ENCODE measurements around the gene CDK5R2. TPM values are rescaled to one million over a fixed set of nuclear protein-coding genes. Genes with fewer than 3 reads are reported as not detected.

CDK5R2 gene
- total RNA-seq, 1 donor from 2014 or later = not detected

DNA sequence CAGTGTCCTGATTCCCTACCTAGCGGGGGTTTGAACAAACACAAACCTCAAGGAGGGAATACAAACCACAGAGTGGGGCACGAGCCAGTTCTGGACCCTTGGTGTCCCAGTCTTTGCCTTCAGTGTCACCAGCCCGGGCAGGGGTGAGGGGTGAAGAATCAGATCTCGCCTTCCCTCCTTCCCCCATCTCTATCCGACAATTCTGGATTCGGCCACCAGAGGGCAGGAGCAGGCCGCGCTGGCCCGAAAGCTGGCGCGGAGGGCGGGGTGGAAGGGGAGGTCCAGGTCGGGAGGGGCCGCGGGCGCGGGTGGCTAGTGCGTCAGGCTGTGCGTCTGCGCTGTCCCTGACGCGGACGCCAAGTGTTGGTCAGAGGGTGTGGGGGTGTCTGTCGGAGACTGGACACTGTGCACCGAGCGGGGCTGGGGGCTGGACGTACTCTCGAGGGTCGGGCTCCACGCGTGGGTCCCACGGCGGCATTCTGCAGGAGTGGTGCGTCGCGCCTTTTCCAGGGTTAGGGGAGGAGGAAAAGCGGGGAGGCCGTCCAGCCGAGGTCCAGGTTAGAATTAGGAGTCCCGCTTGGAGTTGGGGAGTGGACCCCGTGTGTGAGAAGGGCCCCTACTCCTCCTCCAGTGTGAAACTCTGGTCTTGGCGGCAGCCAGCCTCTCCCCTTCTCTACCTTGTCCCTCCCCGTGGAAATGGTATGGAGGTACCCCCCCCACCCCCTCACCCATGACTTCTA, 36.7 kb downstream of the CDK5R2 start:
- DNase-seq (ENCODE audit: low spot score) = peak; percentile 63
- H3K9me3 Mint-ChIP-seq = no peaks in the 10 kb centered on the region
- intact Hi-C loops (cut with micrococcal nuclease) = loop anchor here (1.0 kb wide), 2 partner anchors 16 to 159 kb away; no protein-coding TSS in a partner anchor
- peak overlapping the region; percentile 2 for H3K4me3 Mint-ChIP-seq
- H3K4me1 Mint-ChIP-seq (ENCODE audit: low read depth) = no peaks in the 10 kb centered on the region
- peaks cover 71% of the 10 kb centered on the region for H3K27me3 Mint-ChIP-seq (ENCODE audit: insufficient read depth)
- H3K36me3 Mint-ChIP-seq (ENCODE audit: low read depth) = no peaks in the 10 kb centered on the region
- no peak overlapping the region for H3K27ac Mint-ChIP-seq

DNA sequence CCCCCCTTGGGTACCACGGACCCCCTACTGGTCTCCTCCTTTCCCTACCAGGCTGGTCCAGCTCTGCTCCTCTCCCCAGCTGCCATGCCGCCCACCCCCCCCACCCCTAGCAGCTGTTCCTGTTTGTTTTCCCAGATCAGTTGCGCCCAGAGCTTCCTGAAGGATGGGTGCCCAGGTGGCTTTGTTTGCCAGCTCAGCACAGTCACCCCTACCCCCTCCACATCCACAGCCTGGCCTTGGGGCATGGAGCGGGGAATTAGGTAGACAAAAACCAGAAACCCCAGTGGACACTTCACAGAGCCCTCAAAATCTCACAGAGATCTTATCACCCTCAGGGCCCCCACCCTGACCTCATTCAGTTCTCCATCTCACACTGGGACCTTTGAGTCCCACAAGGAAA, 37.5 kb downstream of the CDK5R2 start:
- no peak for DNase-seq (ENCODE audit: low spot score)
- intact Hi-C loops (cut with micrococcal nuclease) = loop anchor here (1.0 kb wide), 2 partner anchors 17 to 158 kb away; no protein-coding TSS in a partner anchor
- Mint-ChIP-seq H3K4me1 (ENCODE audit: low read depth) (no peaks in the 10 kb centered on the region), H3K9me3 (no peaks in the 10 kb centered on the region), H3K36me3 (ENCODE audit: low read depth) (no peaks in the 10 kb centered on the region), H3K4me3 (no peak overlapping the region), H3K27me3 (ENCODE audit: insufficient read depth) (peaks cover 67% of the 10 kb centered on the region), H3K27ac (no peak overlapping the region)

DNA sequence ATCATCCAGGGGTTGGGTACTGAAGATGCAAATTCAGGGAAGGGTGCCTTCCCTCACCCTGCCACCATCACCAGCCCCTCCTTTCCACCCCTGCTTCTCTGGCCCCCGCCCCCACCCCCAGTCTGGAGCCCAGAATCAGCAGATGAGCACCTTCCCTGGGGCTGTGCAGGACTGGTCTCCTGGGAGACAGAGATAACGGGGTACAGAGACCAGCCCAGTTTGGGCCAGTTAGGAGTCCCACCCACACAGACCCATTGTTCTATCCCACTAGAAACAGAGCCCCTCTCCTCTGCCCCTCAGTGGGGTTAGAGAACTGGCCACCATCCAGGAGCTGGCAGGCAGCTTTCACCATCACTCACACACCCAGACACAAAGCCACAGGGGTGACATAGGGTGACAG, 38.3 kb downstream of the CDK5R2 start:
- no peaks in the 10 kb centered on the region for H3K36me3 Mint-ChIP-seq (ENCODE audit: low read depth)
- no peaks in the 10 kb centered on the region for H3K4me1 Mint-ChIP-seq (ENCODE audit: low read depth)
- intact Hi-C loops (cut with micrococcal nuclease) = no loop called here
- no peak overlapping the region for H3K4me3 Mint-ChIP-seq
- no peak for DNase-seq (ENCODE audit: low spot score)
- no peak overlapping the region for H3K27ac Mint-ChIP-seq
- no peaks in the 10 kb centered on the region for H3K9me3 Mint-ChIP-seq
- peaks cover 66% of the 10 kb centered on the region for H3K27me3 Mint-ChIP-seq (ENCODE audit: insufficient read depth)

DNA sequence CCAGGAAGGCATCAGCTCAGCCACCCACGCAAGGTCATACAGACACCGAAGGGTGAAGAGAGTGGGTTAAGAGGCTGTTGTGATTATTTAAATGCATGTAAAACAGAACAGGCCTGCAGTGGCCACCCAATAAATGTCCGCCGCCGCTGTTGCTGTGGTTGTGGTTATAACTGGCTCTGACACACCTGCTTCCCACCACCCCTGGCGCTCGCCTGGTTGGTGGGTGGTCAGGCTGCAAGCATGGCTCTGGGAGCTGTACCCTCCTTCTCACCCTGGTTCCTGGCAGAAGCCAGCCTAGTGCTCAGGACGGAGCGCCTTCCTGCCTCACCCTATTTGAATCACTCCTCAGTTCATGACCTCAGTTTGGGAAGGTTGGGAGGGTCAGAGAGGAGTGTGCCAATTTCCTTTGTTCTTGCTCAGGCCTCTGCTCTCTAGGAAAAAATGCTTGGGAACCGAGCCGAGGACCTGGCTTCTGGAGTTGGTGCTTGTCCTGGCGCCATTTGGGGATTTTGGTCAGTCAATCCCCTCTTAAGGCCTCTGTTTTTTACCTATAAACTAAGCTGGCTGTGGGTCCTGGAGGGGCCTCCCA, 39.0 kb downstream of the CDK5R2 start:
- Mint-ChIP-seq H3K27ac (no peak overlapping the region), H3K9me3 (no peaks in the 10 kb centered on the region), H3K36me3 (ENCODE audit: low read depth) (no peaks in the 10 kb centered on the region), H3K27me3 (ENCODE audit: insufficient read depth) (peaks cover 68% of the 10 kb centered on the region), H3K4me1 (ENCODE audit: low read depth) (no peaks in the 10 kb centered on the region), H3K4me3 (no peak overlapping the region)
- DNase-seq (ENCODE audit: low spot score) = no peak
- intact Hi-C loops (cut with micrococcal nuclease) = no loop called here

DNA sequence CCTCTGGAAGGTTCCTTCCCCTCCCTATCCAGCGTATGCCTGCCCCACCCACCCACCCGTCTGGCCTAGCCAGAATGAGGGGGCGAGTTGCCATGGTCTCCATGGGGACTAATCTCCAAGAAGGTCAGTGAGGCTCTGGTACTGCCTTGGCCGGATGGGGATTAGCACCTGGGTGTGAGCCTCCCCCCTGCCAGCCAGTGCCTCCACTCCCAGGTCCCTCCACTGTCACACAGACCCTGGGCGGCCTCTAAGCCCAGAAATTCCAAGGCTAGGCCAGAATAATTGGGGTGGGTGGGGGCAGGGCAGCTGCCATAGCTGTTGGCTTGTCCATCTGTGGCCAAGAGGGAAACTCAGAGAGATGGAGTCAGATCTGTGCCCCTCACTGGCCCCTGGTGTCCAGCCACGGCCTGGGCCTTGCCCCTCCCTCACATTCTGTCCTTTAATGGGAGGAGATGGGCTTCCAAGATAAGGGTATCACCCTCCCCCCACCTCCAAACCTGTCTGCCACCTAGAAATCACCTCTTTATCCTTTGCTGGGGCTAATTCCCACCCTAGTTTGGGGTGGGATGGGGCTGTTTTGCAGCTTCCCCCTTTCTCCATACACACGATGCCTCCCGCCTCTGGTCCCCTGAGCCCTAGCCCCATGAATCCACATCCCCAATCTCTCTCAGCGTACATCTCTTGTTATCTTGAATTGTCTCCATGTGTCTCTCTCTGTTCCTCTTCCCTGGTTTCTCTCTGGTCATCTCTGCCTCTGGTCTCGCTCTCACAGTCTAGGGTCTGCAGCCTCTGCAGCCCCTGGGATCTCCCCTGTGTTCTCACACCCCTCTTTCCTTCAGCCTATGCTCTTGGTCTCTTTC, 39.8 kb downstream of the CDK5R2 start:
- peaks cover 68% of the 10 kb centered on the region for H3K27me3 Mint-ChIP-seq (ENCODE audit: insufficient read depth)
- no peak overlapping the region for H3K4me3 Mint-ChIP-seq
- H3K27ac Mint-ChIP-seq = no peak overlapping the region
- no peaks in the 10 kb centered on the region for H3K36me3 Mint-ChIP-seq (ENCODE audit: low read depth)
- DNase-seq (ENCODE audit: low spot score) = no peak
- intact Hi-C loops (cut with micrococcal nuclease) = no loop called here
- no peaks in the 10 kb centered on the region for H3K9me3 Mint-ChIP-seq
- no peaks in the 10 kb centered on the region for H3K4me1 Mint-ChIP-seq (ENCODE audit: low read depth)

DNA sequence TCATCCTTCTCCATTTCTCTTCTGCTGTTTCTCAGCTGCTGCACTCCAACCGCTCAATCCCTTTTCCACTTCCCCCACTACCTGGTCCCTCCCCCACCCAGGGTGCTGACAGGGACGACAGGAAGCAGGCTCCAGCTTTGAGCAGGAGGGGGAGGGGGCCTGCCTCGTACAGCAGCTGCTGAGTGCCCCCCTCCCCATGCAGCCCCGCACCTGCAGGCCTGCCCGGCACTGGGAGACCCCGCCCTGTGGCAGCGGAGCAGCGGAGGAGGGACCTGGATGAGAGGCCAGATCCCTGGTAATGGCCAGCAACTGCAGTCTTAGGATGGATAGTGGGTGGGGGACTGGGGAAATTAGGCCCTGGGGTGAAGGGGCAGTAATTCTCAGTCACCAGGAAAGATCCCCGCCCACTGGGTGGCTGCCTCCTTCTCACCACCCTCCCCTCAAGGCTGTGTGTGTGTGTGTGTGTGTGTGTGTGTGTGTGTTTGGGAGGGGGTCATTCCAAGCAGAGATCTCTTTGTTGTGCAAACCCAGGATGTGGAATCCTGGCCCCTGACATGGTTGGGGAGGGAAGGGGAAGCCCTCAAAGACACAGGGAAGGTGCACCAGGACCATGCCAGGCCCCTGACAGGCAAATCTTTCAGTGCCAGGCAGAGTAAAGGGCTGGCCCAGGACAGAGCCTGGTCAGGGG, 40.6 kb downstream of the CDK5R2 start:
- Mint-ChIP-seq H3K27me3 (ENCODE audit: insufficient read depth) (peaks cover 67% of the 10 kb centered on the region), H3K9me3 (no peaks in the 10 kb centered on the region), H3K36me3 (ENCODE audit: low read depth) (no peaks in the 10 kb centered on the region), H3K4me1 (ENCODE audit: low read depth) (no peaks in the 10 kb centered on the region), H3K27ac (no peak overlapping the region), H3K4me3 (no peak overlapping the region)
- no peak for DNase-seq (ENCODE audit: low spot score)
- intact Hi-C loops (cut with micrococcal nuclease) = loop anchor here (5.0 kb wide), 1 partner anchor 62 kb away; the partner anchor contains the start of gene IHH

DNA sequence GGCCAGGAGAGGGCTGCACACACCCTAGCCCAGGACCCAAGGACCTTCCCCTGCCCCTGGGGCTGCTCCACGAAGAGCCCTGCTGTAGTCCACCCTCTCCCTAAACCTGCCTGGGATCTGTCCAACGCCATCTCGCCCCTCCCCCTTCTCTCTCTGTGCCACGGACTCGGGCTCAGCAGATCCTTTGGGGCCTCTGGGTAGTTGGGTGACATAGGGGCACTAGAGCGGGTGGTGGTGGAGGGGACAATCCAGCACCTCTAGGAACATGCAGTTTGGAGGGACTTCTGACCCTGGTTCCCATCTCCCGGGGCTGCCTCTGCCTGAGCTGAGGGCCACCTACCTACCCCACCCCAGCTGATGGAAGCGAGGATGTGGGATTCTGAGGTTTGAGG, 41.1 kb downstream of the CDK5R2 start:
- no peak overlapping the region for H3K4me3 Mint-ChIP-seq
- peaks cover 67% of the 10 kb centered on the region for H3K27me3 Mint-ChIP-seq (ENCODE audit: insufficient read depth)
- H3K36me3 Mint-ChIP-seq (ENCODE audit: low read depth) = no peaks in the 10 kb centered on the region
- DNase-seq (ENCODE audit: low spot score) = no peak
- no peaks in the 10 kb centered on the region for H3K4me1 Mint-ChIP-seq (ENCODE audit: low read depth)
- H3K9me3 Mint-ChIP-seq = no peaks in the 10 kb centered on the region
- intact Hi-C loops (cut with micrococcal nuclease) = loop anchor here (5.0 kb wide), 1 partner anchor 62 kb away; the partner anchor contains the start of gene IHH
- H3K27ac Mint-ChIP-seq = no peak overlapping the region

DNA sequence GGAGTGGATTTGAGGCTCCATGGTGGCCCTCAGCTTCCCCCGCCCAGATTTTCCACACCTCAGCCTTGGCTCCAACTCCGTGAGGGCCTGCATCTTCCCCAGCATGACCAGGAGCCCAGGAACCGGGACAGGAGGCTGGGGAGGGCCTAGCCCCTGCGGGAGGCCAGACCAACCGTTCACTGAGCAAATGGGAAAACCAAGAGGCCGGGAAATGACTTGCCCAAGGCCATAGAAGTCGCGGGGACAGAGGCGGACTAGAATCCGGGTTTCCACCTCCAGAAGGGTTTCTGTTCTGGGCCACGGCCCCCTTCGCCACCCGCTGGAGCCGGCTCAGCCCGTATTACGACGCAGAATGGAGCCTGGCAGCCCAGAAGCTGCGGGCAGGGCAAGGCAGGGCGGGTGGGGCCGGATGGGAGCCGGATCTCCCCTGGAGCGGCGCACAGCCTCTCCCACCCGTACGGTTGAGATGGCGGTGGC, 41.7 kb downstream of the CDK5R2 start:
- no peak overlapping the region for H3K27ac Mint-ChIP-seq
- H3K9me3 Mint-ChIP-seq = no peaks in the 10 kb centered on the region
- intact Hi-C loops (cut with micrococcal nuclease) = loop anchor here (5.0 kb wide), 1 partner anchor 61 kb away; the partner anchor contains the start of gene IHH
- H3K4me3 Mint-ChIP-seq = no peak overlapping the region
- no peaks in the 10 kb centered on the region for H3K36me3 Mint-ChIP-seq (ENCODE audit: low read depth)
- H3K27me3 Mint-ChIP-seq (ENCODE audit: insufficient read depth) = peaks cover 62% of the 10 kb centered on the region
- no peak for DNase-seq (ENCODE audit: low spot score)
- no peaks in the 10 kb centered on the region for H3K4me1 Mint-ChIP-seq (ENCODE audit: low read depth)

DNA sequence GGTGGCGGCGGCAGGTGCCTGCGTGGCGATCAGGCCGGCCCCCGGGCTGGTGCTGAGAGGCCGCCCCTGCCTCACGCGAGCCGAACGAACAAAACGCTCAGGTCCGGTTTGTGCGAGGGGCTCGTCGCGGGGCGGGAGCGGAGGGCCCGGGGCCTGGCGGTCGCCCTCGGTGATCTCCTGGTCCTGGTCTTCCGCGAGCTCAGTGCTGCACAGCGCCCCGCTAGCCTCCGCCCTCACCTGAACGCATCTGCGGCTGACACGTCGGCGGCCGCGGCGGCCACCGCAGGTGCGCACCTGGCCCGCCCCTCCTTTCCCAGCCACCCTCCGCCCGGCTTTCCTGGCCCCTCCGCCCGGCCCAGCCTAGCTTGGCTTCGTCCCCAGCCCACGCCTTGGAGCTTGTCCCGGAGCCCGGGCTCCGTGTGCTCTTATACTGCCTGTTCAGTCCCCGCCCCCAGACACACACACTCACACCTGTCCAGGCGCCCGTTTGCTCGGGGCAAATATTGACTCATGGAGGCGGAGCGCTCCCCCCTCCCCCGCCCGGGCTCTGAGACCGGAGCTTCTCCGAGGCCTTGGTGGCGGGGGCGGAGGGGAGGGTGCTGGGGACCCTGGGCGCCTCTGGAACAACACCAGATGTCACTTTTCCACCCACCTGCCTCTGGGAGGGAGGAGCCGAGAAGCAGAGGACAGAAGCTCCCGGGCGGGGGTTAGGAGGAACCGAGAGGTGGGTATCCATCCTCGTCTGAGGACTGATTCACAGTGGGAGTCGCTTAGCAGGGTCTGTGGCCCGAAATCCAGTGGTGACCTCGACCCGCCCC, 42.3 kb downstream of the CDK5R2 start:
- intact Hi-C loops (cut with micrococcal nuclease) = loop anchor here (5.0 kb wide), 1 partner anchor 61 kb away; the partner anchor contains the start of gene IHH
- Mint-ChIP-seq H3K9me3 (no peaks in the 10 kb centered on the region), H3K4me3 (no peak overlapping the region), H3K36me3 (ENCODE audit: low read depth) (no peaks in the 10 kb centered on the region), H3K4me1 (ENCODE audit: low read depth) (no peaks in the 10 kb centered on the region), H3K27me3 (ENCODE audit: insufficient read depth) (peaks cover 56% of the 10 kb centered on the region), H3K27ac (no peak overlapping the region)
- DNase-seq (ENCODE audit: low spot score) = no peak

DNA sequence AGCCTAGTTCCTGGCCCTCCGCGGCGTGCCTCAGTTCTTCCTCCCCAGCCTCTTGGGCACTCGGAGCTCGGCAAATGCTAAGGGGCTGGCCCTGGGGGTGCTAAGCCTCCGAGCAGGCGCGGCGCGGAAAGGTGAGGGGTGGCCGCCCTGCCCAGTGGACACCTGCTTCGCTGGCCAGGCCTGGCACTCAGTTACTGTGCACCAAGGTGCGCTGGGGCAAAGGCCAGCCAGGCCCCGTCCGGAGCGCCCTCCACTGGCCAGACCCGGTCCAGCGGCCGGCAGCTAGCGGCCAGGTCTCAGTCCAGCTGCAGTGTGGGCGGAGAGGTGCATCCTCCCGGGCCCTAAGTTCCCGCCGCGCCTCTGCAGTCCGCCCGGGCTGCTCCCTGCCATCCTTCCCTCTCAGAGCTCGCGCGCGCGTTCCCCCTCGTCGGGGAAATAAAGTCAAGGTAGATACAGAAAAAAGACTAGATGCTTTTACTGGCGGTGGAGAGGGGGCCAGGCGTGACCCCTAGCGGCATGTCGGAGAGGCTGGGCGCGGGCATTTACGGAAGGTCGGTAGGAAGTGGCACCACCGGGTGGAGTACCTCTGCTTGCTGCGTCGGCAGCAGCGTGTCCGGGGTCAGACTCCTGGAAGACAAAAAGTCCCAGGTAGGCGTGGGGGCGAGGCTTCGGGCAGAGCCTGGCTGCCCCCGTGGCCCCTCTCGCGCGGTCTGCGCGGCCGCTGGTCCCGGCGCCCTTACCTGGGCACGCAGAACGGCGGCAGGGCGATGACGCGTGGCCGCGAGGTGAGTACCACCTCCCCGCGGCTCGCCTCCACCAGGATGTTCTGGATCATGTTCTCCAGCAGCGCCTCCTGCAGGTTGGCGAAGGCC, 43.2 kb downstream of the CDK5R2 start:
- Mint-ChIP-seq H3K27me3 (ENCODE audit: insufficient read depth) (peaks cover 53% of the 10 kb centered on the region), H3K36me3 (ENCODE audit: low read depth) (no peaks in the 10 kb centered on the region), H3K4me3 (no peak overlapping the region), H3K4me1 (ENCODE audit: low read depth) (no peaks in the 10 kb centered on the region), H3K9me3 (no peaks in the 10 kb centered on the region), H3K27ac (no peak overlapping the region)
- intact Hi-C loops (cut with micrococcal nuclease) = loop anchor here (1.0 to 5.0 kb wide), 2 partner anchors 22 to 60 kb away; partner anchors contain the start of gene IHH
- DNase-seq (ENCODE audit: low spot score) = no peak

DNA sequence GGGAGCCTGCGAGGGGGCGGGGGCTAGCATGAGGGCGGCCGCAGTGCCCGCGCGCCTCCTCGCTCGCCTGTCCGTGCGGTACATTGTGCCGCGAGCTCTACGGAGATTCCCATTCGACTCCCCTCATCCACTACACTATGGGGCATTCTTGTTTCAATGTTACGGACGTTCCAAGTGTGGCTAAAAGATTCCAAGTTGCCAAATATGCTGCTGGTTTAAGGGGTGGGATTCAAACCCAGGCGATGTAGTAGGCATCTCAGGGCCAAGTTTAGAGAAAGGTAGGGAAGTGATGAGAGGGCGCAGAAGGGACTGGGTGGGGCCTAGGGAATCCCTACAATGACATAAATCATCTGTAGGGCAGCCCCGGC, 43.8 kb downstream of the CDK5R2 start:
- intact Hi-C loops (cut with micrococcal nuclease) = loop anchor here (1.0 to 5.0 kb wide), 2 partner anchors 23 to 59 kb away; partner anchors contain the start of gene IHH
- peaks cover 49% of the 10 kb centered on the region for H3K27me3 Mint-ChIP-seq (ENCODE audit: insufficient read depth)
- DNase-seq (ENCODE audit: low spot score) = no peak
- no peaks in the 10 kb centered on the region for H3K4me1 Mint-ChIP-seq (ENCODE audit: low read depth)
- no peaks in the 10 kb centered on the region for H3K36me3 Mint-ChIP-seq (ENCODE audit: low read depth)
- no peak overlapping the region for H3K4me3 Mint-ChIP-seq
- H3K27ac Mint-ChIP-seq = peak overlapping the region; percentile 12
- no peaks in the 10 kb centered on the region for H3K9me3 Mint-ChIP-seq
